ENCODE results near the gene CDK13. TPM values are rescaled to one million over a fixed set of nuclear protein-coding genes. Genes with fewer than 3 reads are reported as not detected.

The CDK13 gene
- total and polyA plus RNA-seq, 9 of the 15 experiments (the other 6 are each of a cell fraction or from before 2014, with no cell fraction given), result 9.8 to 46.1 (median 32.4) TPM

DNA sequence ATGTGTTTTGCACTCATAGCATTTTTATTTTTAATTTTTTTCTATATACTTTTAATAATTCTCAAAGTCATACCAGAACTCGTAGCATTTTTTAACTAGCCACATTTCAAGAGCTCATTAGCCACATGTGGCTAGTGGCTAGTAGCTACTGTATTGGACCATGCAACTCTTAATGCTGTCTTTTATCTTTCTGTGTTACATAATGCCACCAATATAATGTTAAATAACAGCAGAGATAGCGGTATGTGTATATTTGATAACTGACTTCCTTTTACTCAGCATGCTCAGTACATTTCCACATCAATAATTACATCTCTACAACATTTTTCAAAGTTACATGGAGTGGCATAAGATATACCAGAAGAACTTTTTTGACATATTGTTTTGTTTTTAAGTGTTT, 91.4 kb downstream of the CDK13 start (continued):
- TF ChIP-seq GATAD2B (IDR thresholded peaks at IDR 0.05; ENCODE audit: borderline replicate concordance), result no peak
- no peak for TF ChIP-seq RHOXF2B (CRISPR knock-in tag; conservative IDR thresholded peaks at IDR 0.05)
- no peak for TF ChIP-seq KLF10 (CRISPR knock-in tag; IDR thresholded peaks at IDR 0.05)
- TF ChIP-seq XRCC4 (IDR thresholded peaks at IDR 0.05; ENCODE audit: extremely low read depth, insufficient read depth, insufficient read length), result no peak
- TF ChIP-seq FUS (optimal IDR thresholded peaks at IDR 0.05; ENCODE audit: low read depth, low read length), result no peak
- no peak for TF ChIP-seq ZNF668 (CRISPR knock-in tag; IDR thresholded peaks at IDR 0.05)
- no peak for TF ChIP-seq CEBPB (tag; IDR thresholded peaks at IDR 0.05)
- no peak for TF ChIP-seq RREB1 (CRISPR knock-in tag; IDR thresholded peaks at IDR 0.05)
